IMR-90 (cell line): ENCODE data around the gene FGF6. TPM values are rescaled to one million over a fixed set of nuclear protein-coding genes. Genes with fewer than 3 reads are reported as not detected.

Source experiments
- ATAC-seq: fragments of 200-7000 bp; cut with Tn5 transposase; 2 replicates; pipeline ENCODE4 v1.9.1; 2020; ENCODE audit warnings: low read depth, mild to moderate bottlenecking, moderate library complexity
- BruUV-seq: library from RNA; stranded (reverse); fragments of 400-500 nt; replicated peaks from 2 replicates; lab custom pipeline; 2021; lab: Mats Ljungman, UMichigan
- CTCF ChIA-PET: fragments of 300-600 bp; formaldehyde crosslinking; extraction: SDS; loops from one replicate; lab custom pipeline; 2021; ENCODE audit warnings: antibody characterized with exemption; lab: Yijun Ruan, JAX
- POLR2A ChIA-PET: fragments of 300-600 bp; sonication (Branson Sonifier 250); formaldehyde crosslinking; loops from one replicate; lab custom pipeline; 2022; ENCODE audit warnings: antibody characterized with exemption; ENCODE audit not compliant: unreplicated experiment; lab: Charles Lee
- DNase-seq: peaks from one replicate; pipeline ENCODE4 v3.0.0; 2013
- H2AFZ ChIP-seq: replicated peaks from 2 replicates; pipeline ENCODE3; 2013; ENCODE audit warnings: low read length, mild to moderate bottlenecking; ENCODE audit not compliant: poor library complexity
- H2AK5ac ChIP-seq: 2 replicates; pipeline ENCODE4 v1.6.1; 2013; ENCODE audit warnings: low read depth, low read length, inconsistent platforms
- H2AK9ac ChIP-seq: replicated peaks from 2 replicates; pipeline ENCODE3; 2013; ENCODE audit warnings: mild to moderate bottlenecking, low read depth, low read length, moderate library complexity; ENCODE audit not compliant: poor library complexity
- H2BK120ac ChIP-seq: 2 replicates; pipeline ENCODE4 v1.6.1; 2013; ENCODE audit warnings: low read depth, low read length, inconsistent platforms
- H2BK15ac ChIP-seq: 3 replicates; pipeline ENCODE4 v1.6.1; 2013; ENCODE audit warnings: low read depth, low read length, inconsistent platforms
- H2BK20ac ChIP-seq: 2 replicates; pipeline ENCODE4 v1.6.1; 2013; ENCODE audit warnings: low read depth, mild to moderate bottlenecking, inconsistent platforms, low read length, moderate library complexity
- H2BK5ac ChIP-seq: 2 replicates; pipeline ENCODE4 v1.6.1; 2013; ENCODE audit warnings: mild to moderate bottlenecking, low read depth, low read length, inconsistent platforms; ENCODE audit not compliant: poor library complexity, severe bottlenecking
- H3K14ac ChIP-seq: replicated peaks from 2 replicates; pipeline ENCODE4 v1.6.1; 2013; ENCODE audit warnings: low read depth, low read length, inconsistent platforms
- H3K18ac ChIP-seq: 2 replicates; pipeline ENCODE4 v1.6.1; 2013; ENCODE audit warnings: low read depth, low read length, control low read depth
- H3K23ac ChIP-seq: 2 replicates; pipeline ENCODE4 v1.6.1; 2013; ENCODE audit warnings: low read depth, low read length, inconsistent platforms
- H3K27ac ChIP-seq: 2 replicates; pipeline ENCODE4 v1.5.1; 2013; ENCODE audit warnings: mild to moderate bottlenecking, control low read depth, low read length; ENCODE audit not compliant: insufficient read depth
- H3K27me3 ChIP-seq: 2 replicates; pipeline ENCODE4 v1.6.1; 2013; ENCODE audit warnings: low read length; ENCODE audit not compliant: control insufficient read depth, insufficient read depth
- H3K36me3 ChIP-seq: 2 replicates; pipeline ENCODE4 v1.6.1; 2013; ENCODE audit warnings: low read length, mixed read lengths; ENCODE audit not compliant: control insufficient read depth, insufficient read depth
- H3K4ac ChIP-seq: 2 replicates; pipeline ENCODE4 v1.6.1; 2013; ENCODE audit warnings: low read depth, low read length, inconsistent platforms
- H3K4me1 ChIP-seq: 2 replicates; pipeline ENCODE4 v1.6.1; 2013; ENCODE audit warnings: low read length, mixed read lengths; ENCODE audit not compliant: control insufficient read depth, insufficient read depth
- H3K4me2 ChIP-seq: 2 replicates; pipeline ENCODE4 v1.6.1; 2013; ENCODE audit warnings: low read depth, mild to moderate bottlenecking, control low read depth, low read length, moderate library complexity
- H3K4me3 ChIP-seq: 2 replicates; pipeline ENCODE4 v1.5.1; 2013; ENCODE audit warnings: low read depth, mild to moderate bottlenecking, control low read depth, low read length, moderate library complexity; ENCODE audit not compliant: insufficient read depth
- H3K56ac ChIP-seq: 2 replicates; pipeline ENCODE4 v1.6.1; 2013; ENCODE audit warnings: low read length, inconsistent platforms; ENCODE audit not compliant: insufficient read depth; ENCODE audit errors: extremely low read depth
- H3K79me1 ChIP-seq, 2 experiments: 2 replicates each; pipeline ENCODE4 v1.6.1; 2013; ENCODE audit warnings: low read length in 2 of 2, inconsistent platforms in 1 of 2, low read depth in 1 of 2
- H3K9ac ChIP-seq: 2 replicates; pipeline ENCODE4 v1.6.1; 2013; ENCODE audit warnings: low read depth, low read length, control low read depth
- H3K9me1 ChIP-seq: 2 replicates; pipeline ENCODE4 v1.6.1; 2013; ENCODE audit warnings: low read length, inconsistent platforms; ENCODE audit not compliant: insufficient read depth
- H3K9me3 ChIP-seq: 2 replicates; pipeline ENCODE4 v1.6.1; 2013; ENCODE audit warnings: low read length; ENCODE audit not compliant: control insufficient read depth, insufficient read depth
- H4K20me1 ChIP-seq: 2 replicates; pipeline ENCODE4 v1.6.1; 2013; ENCODE audit warnings: low read length, inconsistent platforms; ENCODE audit not compliant: insufficient read depth
- H4K5ac ChIP-seq: 2 replicates; pipeline ENCODE4 v1.6.1; 2013; ENCODE audit warnings: mild to moderate bottlenecking, low read depth, low read length, control low read depth
- H4K8ac ChIP-seq, 2 experiments: 2 replicates each; pipeline ENCODE4 v1.6.1; 2013; ENCODE audit warnings: low read depth in 2 of 2, low read length in 2 of 2, control low read depth in 1 of 2, inconsistent platforms in 1 of 2
- H4K91ac ChIP-seq: 2 replicates; pipeline ENCODE4 v1.6.1; 2013; ENCODE audit warnings: low read depth, low read length, inconsistent platforms; ENCODE audit not compliant: insufficient read depth
- CHD1 ChIP-seq: IDR thresholded peaks from 2 replicates; pipeline ENCODE4 v1.6.1; 2012; ENCODE audit warnings: low read depth, low read length, improper control_type of control experiment
- CTCF ChIP-seq: conservative IDR thresholded peaks from 2 replicates; pipeline ENCODE4 v1.5.1; 2012; ENCODE audit warnings: mild to moderate bottlenecking, low read depth, low read length, improper control_type of control experiment
- RAD21 ChIP-seq: IDR thresholded peaks from 2 replicates; pipeline ENCODE4 v1.6.1; 2012; ENCODE audit warnings: low read length, improper control_type of control experiment
- SMC3 ChIP-seq: fragments of 150-350 bp; IDR thresholded peaks from 2 replicates; pipeline ENCODE4 v1.6.1; 2016; ENCODE audit warnings: low read depth, mild to moderate bottlenecking, antibody characterized with exemption, low read length, moderate library complexity
- WGBS, 2 experiments: methylation state at CpG; one replicate each; pipeline versions ENCODE4 v1.1.5 to v1.1.7; 2013; ENCODE audit warnings: missing lambda C conversion rate in 2 of 2; ENCODE audit not compliant: insufficient read length in 1 of 2; ENCODE audit errors: extremely low coverage in 2 of 2; 5-methylcytosine and 5-hydroxymethylcytosine counted together
- dilution Hi-C: fragments of 300-500 bp; cut with HindIII; formaldehyde crosslinking; loops from one replicate; pipeline ENCODE4 v1.14.3; 2018; ENCODE audit warnings: low sequenced_read_pairs; ENCODE audit not compliant: unreplicated experiment
- in situ Hi-C: fragments of 300-500 bp; cut with MboI; formaldehyde crosslinking; loops from 3 replicates; pipeline ENCODE4 v1.14.3; 2019; ENCODE audit warnings: low sequenced_read_pairs, inconsistent platforms, mixed read lengths
- intact Hi-C: fragments of 100-400 bp; cut with micrococcal nuclease; formaldehyde crosslinking; loops from 2 replicates; pipeline ENCODE4 v1.10.0; 2022
- polyA plus RNA-seq, 3 experiments: library from polyadenylated mRNA; depleted of rRNA; stranded (reverse); fragments of >200 nt; gene quantifications; 2 replicates each; pipeline ENCODE4 v1.2.3, GENCODE V29; 2012; ENCODE audit warnings: low replicate concordance in 1 of 3
- total RNA-seq: library from RNA; depleted of rRNA; stranded (reverse); fragments of >200 nt; gene quantifications from 2 replicates; pipeline ENCODE4 v1.2.3, GENCODE V29; 2012

FGF6 gene
- total and polyA plus RNA-seq, 2 of the 4 experiments (the other 2 are of a cell fraction) = not detected

DNA sequence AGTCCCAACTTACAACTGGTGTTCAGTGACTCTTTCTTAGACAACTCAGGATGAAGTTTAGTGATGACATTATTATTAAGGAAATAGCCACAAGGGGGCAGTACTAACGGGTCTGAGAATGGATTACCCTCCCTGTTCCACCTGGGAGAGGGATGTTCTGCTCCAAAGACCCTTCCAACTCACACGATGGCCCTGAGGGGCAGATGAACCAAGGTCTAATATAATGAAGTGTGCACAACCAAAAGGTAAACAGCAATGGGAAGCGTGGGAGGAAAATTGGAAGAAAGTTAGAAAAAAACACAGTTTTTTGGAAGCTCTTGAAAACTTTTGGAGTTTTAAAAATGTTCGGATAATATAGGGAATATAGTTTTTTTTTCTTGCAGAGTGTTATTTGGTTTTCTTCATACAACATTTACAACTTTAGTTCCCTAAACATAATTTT lies 24.0 kb downstream of the FGF6 start:
- dilution Hi-C loops = no loop called here
- ChIA-PET POLR2A (no interaction called here), CTCF (interaction anchor here (0.6 to 0.9 kb wide), 2 partner anchors 103 to 106 kb away, joined by 3 to 4 read pairs; no protein-coding TSS in a partner anchor)
- intact Hi-C loops = loop anchor here (1.0 to 5.0 kb wide), 3 partner anchors 106 to 336 kb away; no protein-coding TSS in a partner anchor
- Histone ChIP-seq H3K18ac (no peak overlapping the region), H3K23ac (no peak overlapping the region), H3K36me3 (no peaks in the 10 kb centered on the region), H3K9me3 (no peaks in the 10 kb centered on the region), H4K5ac (no peak overlapping the region), H3K4me2 (no peak overlapping the region), H3K9ac (no peak overlapping the region), H3K27ac (no peak overlapping the region), H2BK120ac (no peak overlapping the region), H3K27me3 (peaks cover 10% of the 10 kb centered on the region), H4K91ac (no peak overlapping the region), H2AK5ac (no peak overlapping the region), H4K20me1 (no peaks in the 10 kb centered on the region), H3K14ac (no peak overlapping the region), H2BK20ac (no peak overlapping the region), H2AK9ac (no peak overlapping the region), H4K8ac (no peak overlapping the region), H2BK15ac (no peak overlapping the region), H3K9me1 (no peaks in the 10 kb centered on the region), H3K4ac (no peak overlapping the region), H3K4me1 (no peaks in the 10 kb centered on the region), H2AFZ (no peak overlapping the region), H3K79me1 (no peaks in the 10 kb centered on the region), H3K56ac (no peak overlapping the region), H3K4me3 (no peak overlapping the region), H2BK5ac (no peak overlapping the region)
- TF ChIP-seq CHD1 = no peak
- peak; percentile 56 for TF ChIP-seq CTCF
- TF ChIP-seq RAD21 = peak; percentile 43
- peak; percentile 36; the same call in 1 of the 2 replicates for TF ChIP-seq SMC3
- ATAC-seq = peak; percentile 65
- DNase-seq = peak; percentile 36
- in situ Hi-C loops = no loop called here
- WGBS, 2 experiments = 100% methylated on average over 1 of the region's 4 CpGs; no CpG with 5 or more reads in 1 of the 2 experiments
- BruUV-seq = no TSS peak
